Glomerular visceral epithelial cell (primary cell): ENCODE measurements around the gene NYAP1.
"Not testable (repeated sequence)": the region's sequence is repeated elsewhere in the genome, so short reads cannot be mapped to it uniquely, and the experiment has no call there.

Experiments
- DNase-seq: peaks from one replicate; pipeline ENCODE4 v3.0.0-alpha.2; 2016; ENCODE audit errors: extremely low spot score

Gene NYAP1

DNA sequence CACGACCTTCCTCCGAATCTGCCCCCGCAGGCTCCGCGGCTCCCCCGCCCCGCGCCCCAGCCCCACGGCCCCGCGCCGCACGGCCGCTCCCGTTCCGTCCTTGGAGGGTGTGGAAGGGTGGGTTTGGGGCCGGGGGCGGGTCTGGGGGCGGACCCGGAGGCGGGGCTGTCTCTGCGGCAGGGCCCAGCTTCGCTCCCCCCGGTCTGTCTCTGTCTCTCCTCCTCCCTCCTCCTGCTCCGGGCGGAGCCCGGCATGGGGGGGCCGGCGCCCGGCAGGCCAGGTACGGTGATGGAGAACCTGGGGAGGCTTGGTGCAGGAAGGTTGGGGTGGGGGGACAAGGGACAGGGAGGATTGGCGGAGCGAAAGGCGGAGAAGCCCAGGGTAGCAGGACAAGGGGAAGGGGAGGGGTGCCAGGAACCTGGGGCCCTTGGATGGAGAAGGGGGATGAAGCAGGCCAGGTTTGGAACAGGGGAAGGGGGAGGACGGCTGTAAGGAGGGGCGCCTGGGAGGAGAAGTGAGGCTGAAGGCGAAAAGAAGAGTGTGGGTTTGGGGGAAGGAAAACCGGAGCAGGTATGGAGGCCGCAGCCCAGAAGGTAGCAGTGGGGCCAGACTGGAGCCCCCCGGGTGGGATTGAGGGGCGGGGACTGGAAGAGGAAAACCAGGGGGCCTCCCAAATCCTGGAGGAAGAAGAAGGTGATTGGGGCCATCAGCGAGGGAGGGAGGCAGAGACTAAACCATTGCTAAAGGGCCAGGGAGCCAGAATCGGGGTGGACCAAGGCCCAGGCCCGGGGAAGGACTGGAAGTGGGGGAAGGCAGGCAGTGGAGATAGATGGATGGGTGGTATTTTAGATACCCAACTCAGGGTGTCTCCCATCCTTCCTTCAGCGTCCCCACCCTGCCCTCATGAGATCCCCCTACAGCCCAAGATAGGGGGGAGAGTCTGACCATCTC is at the start of gene NYAP1:
NYAP1 (plus strand) TSS at position 206 of the 951 bp plus-strand sequence. CDS start 1,385 bp downstream, outside the sequence.
- no peak for DNase-seq

DNA sequence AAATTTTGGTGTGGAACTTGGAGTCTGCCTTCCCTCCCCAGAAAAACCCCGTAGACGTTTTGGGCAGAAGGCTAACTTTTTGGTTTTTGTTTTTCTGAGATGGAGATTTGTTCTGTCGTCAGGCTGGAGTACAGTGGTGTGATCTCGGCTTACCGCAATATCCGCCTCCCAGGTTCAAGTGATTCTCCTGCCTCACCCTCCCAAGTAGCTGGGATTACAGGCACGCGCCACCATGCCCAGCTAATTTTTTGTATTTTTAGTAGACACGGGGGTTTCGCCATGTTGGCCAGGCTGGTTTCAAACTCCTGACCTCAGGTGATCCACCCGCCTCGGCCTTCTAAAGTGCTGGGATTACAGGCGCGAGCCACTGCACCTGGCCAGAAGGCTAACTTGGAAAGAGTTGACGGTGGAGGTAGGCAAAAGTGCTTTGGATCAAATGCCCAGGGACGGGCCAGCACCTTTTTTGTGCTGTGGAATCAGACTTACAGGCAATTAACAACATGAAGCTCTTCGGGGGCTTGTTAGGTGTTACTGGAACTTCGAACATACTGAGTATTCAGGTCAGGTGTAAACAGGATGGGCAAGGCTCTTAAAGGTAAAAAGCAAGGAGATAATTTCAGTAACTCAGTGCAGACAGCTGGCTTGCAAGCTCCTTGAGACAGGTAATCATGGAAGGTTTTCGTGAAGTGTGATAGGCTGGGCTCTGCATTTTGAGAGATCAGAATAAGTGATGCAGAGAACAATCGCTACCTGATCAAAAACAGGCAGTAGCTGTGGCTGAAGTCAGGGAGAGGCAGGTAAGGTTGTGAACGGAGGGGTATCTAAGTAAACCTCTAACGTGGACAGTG is 49.2 kb upstream of the NYAP1 start:
- DNase-seq = no peak

DNA sequence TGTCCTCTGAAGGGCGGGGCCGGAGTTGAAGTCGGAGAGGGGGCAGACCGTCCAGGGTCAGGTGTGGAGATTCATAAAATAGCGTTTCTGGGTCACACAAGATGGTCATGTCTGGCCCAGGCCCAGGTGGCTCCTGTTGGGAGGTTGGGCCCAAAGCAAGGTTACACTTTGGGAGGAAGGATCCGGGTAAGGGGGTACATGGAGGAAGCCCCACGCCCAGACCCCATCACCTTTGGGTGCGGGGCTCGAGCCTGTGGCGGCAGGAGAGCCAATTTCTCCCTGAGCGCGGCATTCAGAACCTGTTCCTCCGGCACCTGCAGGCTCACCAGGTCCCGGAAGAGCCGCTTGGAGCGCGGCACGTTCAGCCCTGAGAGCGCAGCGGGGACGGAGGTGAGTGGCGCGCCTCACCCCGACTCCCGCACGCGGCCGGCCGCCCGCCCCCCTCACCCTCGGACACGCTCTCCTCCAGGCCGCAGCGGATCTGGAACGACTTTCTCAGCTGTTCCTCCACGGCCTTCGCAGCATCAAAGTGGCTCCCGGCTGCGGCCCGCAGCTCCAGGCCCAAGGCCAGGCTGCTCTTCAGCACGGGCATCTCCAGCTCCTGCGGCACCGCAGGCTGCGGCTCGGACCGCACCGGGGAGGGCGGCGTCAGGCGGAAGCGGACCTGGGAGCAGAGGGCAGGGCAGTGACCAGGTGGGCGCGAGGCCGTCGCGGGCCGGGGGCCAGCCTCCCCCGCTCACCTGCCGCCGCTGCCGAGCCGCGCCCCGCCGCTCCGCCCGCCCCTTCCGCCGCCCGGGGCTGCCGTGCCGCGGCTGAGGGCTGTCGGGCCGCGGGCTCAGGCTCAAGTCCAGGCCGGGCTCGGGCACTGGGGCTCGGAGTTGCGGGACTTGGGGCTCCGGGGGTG is 48.1 kb upstream of the NYAP1 start:
- DNase-seq = peak; percentile 35

DNA sequence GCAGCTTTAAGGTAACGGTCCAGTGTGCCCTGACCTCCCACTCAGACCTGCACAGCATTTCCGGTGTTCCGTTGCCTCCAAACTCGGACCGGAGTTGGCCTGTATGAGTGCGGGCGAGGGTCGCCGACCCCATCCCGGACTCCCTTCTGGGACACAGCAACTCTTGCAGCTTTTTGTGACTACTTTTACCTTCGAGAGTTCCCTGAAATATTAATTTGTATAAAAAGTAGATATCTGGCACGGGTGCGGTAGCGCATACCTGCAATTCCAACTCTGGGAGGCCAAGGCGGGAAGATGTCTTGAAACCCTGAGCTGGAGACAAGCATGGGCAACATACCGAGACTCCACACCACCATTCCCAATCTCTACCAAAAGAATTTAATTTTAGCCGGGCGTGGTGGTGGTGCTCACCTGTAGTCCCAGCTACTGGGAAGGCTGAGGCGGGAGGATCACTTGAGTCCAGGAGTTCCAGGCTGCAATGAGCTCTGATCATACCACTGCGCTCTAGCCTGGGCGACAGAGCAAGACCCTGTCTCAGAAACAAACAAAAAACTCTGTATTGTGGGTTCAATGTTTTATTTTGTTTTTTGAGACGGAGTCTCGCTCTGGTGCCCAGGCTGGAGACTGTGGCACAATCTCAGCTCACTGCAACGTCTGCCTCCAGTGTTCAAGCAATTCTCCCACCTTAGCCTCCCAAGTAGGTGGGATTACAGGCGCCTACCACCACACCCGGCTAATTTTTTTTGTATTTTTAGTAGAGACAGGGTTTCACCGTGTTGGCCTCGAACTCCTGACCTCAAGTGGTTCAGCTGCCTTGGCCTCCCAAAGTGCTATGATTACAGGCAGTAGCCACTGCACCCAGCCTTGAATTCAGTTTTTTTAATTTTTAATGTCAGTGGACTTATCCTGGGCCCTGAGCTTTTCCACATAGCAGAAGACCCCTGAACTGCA is 46.3 kb upstream of the NYAP1 start:
- no peak for DNase-seq

DNA sequence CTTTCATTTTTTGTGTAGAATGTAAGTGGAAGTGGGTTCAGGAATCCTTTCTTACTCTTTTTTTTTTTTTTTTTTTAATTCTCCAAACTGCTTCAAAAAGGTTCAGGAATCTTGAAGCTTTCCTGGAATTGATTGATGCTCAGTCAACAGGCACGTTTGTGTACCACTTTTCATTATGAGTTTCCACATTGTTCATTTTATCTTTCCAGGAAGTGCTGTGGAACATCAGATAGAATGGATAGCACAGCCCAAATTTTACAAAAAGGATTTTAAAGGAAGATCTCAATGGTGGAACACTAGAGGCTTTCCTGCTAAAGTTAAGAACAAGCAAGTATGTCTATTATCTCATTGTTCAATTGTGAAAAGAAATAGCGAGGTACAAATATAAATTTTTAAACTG is 45.6 kb upstream of the NYAP1 start:
- no peak for DNase-seq

DNA sequence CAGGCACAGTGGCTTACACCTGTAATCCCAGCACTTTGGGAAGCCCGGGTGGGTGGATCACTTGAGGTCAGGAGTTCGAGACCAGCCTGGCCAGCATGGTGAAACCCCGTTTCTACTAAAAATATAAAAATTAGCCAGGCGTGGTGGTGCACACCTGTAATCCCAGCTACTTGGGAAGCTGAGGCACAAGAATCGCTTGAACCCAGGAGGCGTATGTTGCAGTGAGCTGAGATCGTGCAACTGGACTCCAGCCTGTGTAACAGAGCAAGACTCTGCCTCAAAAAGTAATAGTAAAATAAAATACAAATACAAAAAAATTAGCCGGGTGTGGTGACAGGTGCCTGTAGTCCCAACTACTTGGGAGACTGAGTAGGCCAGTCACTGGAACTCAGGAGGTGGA is 45.0 kb upstream of the NYAP1 start:
- DNase-seq = not testable (repeated sequence)

DNA sequence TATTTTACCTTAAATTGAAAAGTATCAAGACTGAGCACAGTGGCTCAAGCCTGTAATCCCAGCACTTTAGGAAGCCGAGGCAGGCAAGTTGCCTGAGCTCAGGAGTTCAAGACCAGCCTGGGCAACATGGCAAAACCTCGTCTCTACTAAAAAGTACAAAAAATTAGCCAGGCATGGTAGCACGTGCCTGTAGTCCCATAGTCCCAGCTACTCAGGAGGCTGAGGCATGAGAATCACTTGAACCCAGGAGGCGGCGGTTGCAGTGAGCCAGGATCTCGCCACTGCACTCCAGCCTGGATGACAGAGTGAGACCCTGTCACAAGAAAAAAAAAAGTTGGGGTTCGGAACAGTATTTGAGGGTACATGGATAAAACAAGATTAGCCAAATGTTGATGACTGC is 44.5 kb upstream of the NYAP1 start:
- not testable (repeated sequence) for DNase-seq

DNA sequence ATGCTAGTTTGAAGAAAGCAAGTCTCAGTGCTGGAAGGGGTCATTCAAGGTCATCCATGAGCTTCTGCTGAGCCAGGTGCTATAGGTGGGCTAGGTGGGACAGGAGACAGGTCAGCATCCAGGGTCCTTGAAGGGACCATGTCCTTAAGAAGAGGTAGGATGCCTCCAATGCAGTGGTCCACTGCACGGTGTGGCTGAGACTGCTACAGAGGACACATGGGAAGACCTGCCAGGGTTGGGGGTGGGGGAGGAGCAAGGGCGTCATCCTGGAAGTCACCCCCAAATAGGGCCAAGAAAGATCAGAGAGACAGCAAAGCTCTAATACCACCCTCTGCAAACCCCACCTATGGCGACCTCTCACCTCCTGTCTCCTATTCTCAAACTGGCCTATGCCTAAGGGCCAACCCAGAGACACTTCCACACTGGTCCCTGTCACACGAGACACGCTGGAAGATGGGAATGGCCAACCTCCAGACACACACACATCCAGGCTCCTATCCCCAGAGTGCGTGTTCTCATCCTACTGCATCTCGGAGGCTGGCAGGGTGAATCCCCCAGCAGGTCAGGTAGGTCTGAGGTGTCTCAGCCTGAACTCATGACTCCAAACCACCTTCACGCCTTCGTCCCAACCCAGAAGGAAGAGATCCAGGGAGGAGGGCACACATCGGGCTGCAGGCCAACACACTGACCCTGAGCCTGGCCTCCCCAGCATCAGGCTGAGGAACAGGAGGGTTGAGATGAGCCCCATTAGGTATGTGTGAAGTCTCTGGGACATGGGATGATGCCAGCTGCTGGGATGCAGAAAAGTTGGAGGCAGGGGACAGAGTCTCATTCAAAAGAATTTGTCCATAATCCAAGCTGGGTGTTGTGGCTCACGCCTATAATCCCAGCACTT is 41.8 kb upstream of the NYAP1 start:
- no peak for DNase-seq

DNA sequence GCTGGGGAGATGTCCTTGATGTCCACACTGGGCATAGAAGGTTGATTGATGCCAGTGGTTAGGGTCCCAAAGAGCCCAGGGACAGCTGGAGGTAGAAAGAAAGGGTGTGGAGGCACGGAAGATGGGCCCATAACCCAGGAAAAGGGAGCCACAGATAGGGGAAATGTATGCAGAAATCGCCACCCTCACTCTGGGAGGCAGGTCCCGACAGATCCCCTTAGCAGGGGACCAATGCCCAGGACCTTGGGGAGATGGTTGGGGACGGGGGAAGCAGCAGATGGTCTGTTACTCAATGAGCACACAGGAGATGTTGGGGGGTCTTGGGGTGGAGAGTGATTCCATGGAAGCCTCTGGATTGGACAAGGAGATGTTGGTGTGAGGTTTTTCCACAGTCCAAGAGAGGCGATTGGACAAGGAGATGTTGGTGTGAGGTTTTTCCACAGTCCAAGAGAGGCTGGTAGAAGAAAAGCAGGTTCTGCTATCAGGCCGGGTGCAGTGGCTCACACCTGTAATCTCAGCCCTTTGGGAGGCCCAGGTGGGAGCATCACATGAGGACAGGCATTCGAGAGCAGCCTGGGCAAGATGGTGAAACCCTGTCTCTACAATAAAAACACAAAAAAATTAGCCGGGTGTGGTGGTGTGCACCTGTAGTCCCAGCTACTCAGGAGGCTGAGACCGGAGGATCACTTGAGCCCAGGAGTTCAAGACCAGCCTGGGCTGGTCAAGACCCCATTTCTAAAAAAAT is 40.5 kb upstream of the NYAP1 start:
- no peak for DNase-seq

DNA sequence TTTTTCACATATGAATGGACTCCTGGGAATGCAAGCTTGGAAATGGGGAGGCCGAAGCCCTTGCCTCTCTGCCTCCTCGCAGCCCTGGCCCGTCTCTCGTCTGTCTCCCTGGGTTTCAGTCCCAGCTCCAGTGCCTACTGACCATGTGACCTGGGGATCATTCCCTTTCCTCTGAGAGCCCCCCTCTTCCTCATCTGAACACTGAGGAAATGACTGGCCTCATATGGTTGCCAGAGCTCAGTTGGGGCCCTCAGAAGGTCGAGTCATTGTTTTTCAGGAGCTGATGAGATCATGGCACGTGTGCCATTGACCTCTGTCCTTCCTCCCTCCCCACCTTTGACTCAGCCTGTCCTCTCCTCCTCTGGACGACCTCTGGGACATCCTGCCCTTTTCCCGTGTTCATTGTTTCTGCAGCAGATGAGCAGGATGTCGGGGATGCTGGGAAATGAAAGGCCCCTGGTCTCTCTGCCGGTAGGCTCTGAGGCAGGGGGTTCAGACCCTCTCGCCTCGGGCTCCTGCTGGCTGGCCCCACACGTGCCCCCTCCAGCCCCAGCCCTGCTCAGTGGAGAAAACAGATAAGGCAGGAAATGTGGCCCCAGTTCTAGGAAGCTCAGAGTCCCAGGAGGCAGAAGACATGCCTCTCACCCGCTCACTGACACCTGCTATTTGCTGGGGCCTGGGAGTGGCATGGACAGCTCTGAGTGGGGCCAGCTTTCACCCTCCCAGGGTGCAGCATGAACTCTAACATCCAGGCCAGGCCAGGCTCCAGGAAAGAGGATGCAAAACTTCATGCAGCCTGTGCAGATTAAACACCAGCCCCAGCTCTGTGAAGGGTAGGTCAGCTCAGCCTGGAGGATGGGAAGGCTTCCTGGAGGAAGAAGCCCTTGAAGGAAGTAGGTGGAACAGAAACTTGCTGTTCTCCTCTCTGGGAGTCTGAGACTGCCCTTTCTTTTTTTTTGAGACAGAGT is 39.1 kb upstream of the NYAP1 start:
- peak; percentile 35 for DNase-seq

DNA sequence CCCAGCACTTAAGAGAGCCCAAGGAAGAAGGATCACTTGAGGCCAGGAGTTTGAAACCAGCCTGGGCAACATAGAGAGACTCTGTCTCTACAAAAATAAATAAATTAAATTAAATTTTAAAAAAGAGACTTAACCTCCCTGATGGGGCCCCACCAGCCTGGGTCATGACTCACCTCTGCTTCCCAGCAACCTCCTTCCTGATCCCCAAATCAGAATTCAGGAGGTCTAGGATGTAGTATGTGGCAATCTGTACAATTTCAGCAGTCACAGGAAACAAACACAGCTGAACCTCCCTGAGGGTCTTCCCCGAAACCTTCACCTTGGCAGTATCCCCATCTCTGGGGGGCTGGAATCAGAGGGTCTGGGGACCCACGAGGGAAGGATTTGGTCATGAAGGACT is 37.7 kb upstream of the NYAP1 start:
- DNase-seq = no peak

DNA sequence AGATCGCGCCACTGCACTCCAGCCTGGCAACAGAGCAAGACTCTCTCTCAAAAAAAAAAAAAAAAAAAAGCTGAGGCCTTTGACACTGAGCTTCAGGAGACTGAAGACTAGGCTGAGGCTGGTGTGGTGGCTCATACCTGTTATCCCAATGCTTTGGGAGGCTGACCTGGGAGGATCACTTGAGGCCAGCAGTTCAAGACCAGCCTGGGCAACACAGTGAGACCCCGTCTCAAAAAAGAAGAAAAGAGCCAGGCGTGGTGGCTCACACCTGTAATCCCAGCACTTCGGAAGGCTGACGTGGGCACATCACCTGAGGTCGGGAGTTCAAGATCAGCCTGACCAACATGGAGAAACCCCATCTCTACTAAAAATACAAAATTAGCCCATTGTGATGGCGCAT is 36.4 kb upstream of the NYAP1 start:
- not testable (repeated sequence) for DNase-seq

DNA sequence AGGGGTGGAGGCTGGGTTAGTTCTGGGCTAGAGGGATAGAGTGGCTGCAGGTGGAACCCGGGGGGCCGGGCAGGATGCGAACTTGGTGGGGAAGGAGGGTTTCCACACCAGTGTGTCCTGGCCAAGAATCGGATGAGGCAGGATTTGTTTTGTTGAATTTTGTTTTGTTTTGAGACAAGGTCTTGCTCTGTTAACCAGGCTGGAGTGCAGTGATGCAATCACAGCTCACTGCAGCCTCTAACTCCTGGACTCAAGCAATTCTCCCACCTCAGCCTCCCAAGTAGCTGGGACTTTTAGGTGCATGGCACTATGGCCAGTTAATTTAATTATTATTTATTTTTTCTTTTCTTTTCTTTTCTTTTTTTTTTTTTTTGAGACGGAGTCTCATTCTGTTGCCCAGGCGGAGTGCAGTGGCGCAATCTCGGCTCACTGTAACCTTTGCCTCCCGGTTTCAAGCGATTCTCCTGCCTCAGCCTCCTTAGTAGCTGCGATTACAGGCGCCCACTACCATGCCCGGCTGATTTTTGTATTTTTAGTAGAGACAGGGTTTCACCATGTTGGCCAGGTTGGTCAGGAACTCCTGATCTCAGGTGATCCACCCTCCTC is 34.4 kb upstream of the NYAP1 start:
- no peak for DNase-seq

DNA sequence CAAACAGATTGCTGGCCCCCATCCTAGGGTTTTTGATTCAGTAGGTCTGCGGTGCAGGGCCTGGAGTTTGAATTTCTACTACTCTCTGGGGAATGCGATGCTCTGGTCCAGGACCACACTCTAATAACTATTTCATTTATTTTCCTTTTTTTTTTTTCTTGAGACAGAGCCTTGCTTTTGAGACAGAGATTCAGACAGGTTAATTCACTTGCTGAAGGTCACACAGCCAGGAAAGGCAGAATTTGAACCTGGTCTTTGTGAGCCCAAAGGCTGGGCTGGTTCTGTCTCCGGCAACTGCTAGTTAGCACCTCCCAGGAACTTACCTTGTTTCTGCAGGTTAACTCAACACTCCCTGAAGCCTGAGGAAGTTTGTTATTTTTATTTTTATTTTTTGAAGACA is 31.2 kb upstream of the NYAP1 start:
- no peak for DNase-seq

DNA sequence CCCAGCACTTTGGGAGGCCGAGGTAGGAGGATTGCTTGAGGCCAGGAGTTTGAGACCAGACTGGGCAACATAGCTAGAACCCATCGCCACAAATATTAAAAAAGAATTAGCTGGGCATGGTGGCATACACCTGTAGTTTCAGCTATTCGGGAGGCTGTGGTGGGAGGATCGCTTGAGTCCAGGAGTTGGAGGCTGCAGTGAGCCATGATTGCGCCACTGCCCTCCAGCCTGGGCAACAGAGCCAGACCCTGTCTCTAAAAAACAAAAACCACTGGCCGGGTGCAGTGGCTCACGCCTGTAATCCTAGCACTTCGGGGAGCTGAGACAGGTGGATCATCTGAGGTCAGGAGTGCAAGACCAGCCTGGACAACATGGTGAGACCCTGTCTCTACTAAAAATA is 29.9 kb upstream of the NYAP1 start:
- DNase-seq = not testable (repeated sequence)

DNA sequence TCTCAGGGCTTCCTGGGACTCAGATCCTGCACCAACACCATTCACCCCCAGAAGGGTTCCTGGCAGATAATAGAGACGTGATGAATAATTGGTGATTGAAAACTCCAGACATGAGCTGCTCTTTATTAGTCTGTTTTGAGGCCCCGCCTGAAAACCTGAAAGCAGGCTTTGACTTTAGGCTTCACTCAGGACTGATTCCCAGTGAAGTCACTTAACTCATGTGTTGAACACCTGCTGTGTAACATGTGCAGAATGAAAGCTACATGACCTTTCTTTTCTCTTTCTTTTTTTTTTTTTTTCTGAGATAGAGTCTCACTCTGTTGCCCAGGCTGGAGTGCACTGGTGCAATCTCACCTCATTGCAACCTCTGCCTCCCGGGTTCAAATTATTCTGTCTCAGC is 28.5 kb upstream of the NYAP1 start:
- DNase-seq = no peak

DNA sequence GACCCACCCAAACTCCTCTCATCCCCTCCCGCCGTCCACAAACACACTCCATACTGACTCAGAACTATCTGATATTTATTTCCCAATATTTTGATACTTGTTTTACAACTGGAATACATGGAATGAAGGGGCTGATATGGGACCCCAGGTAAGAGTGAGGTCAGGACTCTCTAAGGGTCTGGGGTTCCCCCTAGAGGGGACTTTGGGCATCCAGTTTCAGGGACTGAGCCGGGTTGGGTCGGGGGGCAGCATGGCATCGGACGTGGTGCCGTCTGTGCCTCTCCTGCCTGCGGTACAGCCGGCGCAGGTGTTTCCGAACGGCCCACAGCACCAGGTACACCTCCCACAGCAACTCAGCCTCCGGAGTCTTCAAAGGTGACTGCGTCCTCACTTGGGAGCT is 27.2 kb upstream of the NYAP1 start:
- no peak for DNase-seq
